Effector CD8-positive, alpha-beta T cell (primary cell): ENCODE data around the gene PHPT1.
"Not testable (repeated sequence)": the region's sequence is repeated elsewhere in the genome, so short reads cannot be mapped to it uniquely, and the experiment has no call there.

Source experiments
- DNase-seq: peaks from one replicate; lab custom pipeline; 2025; lab: John Stamatoyannopoulos, UW

The PHPT1 gene

DNA sequence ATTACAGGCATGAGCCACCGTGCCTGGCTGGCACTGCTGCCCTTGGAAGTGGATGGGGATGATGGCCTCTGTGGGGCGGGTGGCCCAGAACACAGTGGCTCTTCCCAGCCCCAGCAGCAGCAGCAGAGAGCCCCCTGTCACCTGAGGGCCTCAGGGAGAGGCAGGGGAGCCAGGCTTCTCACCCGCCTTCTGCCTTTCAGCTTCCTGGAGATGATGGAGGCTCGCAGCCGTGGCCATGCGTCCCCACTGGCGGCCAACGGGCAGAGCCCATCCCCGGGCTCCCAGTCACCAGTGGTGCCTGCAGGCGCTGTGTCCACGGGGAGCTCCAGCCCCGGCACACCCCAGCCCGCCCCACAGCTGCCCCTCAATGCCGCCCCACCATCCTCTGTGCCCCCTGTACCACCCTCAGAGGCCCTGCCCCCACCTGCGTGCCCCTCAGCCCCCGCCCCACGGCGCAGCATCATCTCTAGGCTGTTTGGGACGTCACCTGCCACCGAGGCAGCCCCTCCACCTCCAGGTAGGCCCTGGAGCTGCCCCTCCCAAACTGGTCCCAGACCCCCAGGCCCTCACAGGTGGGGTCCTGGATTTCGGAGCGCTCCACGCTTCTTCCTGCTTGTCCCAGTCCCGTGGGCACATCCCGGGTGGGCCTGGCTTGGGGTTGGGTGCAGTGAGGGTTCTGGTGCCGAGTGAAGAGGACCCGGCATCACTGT lies 11.9 kb upstream of the PHPT1 start:
- DNase-seq = no peak

DNA sequence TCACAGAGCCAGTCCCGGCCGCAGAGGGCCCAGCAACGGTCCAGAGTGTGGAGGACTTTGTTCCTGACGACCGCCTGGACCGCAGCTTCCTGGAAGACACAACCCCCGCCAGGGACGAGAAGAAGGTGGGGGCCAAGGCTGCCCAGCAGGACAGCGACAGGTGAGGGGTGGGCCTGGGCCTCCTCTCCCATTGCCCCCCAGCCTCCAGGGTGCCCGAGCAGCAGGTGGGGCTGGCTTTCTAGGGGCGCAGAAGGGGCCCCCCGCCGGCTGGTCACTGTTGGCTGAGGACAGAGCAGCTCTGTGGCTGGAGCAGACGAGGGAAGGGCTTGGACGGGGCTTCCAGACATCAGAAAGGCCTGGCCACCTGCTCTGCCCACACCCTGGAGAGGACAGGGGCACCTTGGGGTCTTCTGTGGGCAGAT lies 11.3 kb upstream of the PHPT1 start:
- DNase-seq = not testable (repeated sequence)

DNA sequence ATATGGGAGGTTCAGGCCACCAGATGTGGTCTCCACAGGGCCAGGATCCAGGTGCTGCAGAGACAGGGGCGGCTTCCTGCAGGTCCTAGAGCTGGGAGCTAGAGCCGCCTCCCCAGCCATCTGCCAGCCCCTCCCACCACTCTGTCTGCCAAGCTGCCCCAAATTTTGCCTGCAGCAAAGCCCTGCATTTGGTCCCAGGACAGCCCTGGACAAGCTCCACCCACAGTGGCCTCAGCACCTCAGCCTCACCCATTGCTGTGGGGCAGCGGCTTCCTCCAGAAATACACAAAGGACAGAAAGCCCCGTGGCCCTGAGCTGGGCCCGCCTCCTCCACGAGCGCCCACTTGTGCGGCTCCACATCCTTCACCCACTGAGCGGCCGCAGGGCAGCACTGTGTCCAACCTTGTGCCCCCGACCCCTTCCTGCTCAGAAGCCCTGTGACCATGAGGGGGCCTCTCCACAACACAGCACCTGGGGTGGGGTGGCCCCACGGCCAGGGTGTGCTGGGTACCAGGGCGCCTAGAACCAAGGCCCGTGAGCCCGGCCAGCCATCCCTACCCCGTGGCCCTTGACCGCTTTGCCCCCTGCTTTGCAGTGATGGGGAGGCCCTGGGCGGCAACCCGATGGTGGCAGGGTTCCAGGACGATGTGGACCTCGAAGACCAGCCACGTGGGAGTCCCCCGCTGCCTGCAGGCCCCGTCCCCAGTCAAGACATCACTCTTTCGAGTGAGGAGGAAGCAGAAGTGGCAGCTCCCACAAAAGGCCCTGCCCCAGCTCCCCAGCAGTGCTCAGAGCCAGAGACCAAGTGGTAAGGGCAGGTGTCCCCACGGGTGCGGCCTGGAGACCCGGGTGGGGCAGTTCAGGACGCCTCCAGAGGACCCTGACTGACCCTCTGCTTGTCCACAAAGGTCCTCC lies 10.6 kb upstream of the PHPT1 start:
- no peak for DNase-seq

DNA sequence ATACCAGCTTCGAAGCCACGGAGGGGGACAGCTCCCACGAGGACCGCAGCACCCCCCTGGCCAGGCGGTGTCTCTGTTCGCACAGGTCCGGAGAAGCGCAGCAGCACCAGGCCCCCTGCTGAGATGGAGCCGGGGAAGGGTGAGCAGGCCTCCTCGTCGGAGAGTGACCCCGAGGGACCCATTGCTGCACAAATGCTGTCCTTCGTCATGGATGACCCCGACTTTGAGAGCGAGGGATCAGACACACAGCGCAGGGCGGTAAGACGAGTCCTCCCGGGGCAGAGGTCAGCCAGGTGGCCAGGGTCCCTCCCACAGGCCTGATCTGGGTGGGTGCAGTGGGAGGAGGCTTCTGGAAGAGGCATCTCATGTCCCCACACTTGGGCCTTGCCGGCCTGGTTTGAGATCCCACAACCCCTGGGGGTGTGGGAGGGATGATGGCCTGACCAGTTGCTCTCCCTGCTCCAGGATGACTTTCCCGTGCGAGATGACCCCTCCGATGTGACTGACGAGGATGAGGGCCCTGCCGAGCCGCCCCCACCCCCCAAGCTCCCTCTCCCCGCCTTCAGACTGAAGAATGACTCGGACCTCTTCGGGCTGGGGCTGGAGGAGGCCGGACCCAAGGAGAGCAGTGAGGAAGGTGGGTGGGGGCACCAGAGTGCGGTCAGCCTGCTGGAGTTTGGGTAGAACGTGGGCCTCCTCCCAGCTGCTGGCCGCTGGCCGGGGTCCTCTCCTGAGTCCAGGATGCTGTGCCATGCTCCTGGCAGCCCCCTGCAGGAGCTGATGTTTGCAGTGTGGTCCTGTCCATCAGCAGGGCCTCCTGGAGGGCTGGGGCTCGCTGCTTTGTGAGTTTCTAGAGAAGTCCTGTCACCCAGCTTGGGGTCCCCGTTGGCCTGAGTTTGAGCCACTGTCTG lies 9.7 kb upstream of the PHPT1 start:
- DNase-seq = no peak

DNA sequence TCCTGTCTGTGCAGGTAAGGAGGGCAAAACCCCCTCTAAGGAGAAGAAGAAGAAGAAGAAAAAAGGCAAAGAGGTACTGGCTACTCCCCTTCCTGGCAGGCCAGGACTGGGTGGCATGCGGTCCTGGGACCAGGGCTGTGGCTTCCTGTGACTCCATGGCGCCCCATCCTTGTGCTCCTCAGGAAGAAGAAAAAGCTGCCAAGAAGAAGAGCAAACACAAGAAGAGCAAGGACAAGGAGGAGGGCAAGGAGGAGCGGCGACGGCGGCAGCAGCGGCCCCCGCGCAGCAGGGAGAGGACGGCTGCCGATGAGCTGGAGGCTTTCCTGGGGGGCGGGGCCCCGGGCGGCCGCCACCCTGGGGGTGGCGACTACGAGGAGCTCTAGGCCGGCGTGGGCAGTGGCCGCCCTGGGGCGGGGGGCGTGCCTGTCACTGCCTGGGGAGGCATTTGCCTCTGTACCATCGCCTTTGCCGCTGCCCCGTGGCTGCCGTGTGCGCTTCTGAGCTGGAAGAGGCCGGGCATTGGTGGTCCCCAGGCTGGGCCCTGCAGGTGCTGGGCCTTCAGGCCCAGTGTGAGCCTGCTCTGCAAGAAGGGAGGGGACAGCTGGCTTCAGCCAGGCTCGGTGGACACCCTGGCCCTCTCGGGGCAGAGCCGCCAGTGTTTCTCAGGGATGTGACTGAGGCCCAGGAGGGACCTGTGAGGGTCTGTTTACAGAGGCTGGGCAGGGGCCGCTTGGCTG lies 8.9 kb upstream of the PHPT1 start:
- DNase-seq = no peak

DNA sequence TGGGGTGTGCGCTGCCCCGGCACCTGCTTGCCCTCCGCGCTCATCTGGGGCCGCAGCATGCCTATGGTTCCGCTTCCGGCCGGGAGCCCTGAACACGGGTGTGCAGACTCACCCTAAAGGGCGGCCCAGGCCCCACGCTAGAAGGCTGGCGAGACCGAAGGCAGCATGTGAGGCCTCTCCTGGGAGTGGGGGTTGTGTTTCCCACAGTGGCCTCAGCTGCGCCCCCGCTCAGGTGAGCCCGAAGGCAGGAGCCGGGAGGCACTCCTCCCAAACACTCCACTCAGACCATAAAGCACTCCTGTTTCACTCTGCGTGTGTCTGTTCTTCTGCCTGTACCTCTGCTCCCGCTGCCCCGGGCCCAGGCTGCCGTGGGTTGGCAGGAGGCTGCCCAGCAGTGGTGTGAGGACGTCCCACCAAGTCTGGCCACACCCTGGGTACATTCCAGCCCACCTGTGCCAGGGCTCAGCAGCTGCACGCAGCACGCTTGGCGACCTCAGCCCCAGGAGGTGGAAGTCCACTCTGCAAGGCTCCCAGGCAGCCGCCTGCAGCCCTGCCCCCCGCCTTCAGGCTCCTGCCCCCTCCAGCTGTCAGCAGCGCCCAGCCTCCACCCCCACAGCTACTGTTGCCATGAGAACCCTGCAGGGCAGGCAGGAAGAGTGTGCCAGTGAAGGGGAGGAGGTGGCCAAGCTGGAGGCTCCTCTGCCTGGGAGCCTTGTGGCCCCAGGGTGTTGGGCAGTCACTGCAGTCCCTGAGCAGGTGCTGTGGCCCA lies 8.1 kb upstream of the PHPT1 start:
- DNase-seq = no peak

DNA sequence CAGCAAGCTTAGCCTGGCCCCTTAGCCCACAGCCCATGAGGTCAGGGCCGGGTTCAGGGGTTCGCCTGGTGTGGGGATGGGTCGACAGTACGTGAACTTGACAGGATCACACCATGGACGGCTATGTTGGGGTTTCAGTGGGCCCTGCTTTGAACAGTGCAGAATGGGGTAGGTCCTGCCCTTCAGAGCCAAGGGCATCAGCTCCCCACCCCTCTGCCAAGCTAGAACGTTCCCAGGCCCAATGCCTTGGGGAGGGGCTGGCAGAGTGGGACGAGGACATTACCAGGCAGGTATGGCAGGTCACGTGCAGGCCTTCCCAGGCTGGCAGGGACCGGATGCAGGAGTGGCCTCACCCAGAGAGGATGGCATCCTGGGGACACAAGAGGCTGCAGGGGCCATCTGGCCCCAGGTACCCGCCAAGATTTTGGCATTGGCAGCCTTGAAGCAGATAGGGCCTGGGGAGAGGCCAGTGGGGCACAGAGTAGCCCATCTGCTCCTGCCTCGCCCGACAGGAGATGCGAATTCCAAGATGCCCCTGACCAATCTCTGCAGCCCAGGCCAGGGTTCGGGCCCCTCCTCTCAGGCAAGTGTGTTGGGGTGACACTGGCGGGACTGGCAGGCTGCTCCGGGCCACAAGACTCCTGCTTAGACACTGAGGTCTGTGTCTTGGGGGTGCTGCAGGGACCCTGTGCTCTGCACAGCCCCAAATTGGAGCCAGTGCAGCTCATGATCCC lies 7.4 kb upstream of the PHPT1 start:
- not testable (repeated sequence) for DNase-seq

DNA sequence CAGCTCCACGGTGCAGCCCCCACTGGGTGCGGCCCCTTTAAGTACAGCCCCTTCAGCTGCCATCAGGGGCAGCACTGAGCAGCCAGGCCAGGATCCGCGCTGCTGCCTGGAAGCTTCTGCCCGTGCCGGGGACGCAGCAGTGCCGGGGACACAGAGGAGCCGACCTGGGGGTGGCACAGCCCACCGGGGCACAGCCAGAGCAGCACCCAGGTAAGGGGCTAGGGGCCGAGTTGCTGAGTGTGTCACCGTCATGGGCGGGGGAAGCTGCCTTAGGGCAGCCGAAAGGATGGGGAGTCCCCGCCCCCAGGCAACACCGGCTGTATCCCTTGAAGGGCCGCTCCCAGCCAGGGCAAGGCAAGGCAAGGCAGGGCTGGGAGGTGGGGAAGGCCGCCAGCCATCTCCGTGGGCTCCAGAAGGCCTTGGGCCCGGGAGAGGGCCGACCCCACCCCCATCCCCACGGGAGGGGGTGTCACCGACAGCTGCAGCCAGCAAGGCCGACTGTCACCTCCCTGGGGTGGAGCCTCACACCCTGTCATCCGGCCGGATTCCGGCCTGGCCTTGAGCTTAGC lies 6.7 kb upstream of the PHPT1 start, which contains the start of gene AJM1:
TSS of gene AJM1 (plus strand) at position 99 of the 569 bp plus-strand sequence. CDS start 1,937 bp downstream, outside the sequence.
- peak; percentile 63 for DNase-seq

DNA sequence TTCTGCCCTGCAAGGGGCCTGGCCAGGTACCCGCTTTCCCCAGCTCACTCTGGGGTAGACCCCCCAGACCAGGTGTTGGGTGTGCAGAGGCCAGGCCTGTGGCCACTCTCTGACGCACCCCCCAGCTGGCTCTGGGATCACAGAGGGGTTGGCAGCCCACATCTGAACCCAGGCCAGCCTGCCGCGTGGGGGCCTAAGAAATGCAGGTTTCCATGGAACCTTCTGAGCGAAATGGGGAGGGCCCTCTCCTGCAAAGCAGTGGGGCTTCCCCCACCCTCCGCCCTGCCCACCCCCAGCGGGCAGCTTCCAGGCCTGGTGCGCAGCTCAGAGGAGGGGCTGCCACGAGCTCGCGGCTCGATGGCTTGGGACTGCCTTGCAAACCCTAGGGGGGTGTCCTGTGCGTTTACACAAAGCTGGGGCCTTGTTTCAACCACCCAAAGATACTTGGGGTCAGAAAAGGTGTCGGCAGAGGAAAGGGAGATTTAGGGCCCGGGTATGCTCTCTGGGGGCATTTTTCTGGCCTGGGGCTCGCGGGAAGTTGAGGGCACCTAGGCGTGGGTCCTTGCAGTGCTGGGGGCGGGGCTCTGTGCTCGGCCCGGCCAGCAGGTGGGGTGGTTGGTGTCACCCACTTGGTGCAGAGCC lies 5.9 kb upstream of the PHPT1 start:
- DNase-seq = not testable (repeated sequence)

DNA sequence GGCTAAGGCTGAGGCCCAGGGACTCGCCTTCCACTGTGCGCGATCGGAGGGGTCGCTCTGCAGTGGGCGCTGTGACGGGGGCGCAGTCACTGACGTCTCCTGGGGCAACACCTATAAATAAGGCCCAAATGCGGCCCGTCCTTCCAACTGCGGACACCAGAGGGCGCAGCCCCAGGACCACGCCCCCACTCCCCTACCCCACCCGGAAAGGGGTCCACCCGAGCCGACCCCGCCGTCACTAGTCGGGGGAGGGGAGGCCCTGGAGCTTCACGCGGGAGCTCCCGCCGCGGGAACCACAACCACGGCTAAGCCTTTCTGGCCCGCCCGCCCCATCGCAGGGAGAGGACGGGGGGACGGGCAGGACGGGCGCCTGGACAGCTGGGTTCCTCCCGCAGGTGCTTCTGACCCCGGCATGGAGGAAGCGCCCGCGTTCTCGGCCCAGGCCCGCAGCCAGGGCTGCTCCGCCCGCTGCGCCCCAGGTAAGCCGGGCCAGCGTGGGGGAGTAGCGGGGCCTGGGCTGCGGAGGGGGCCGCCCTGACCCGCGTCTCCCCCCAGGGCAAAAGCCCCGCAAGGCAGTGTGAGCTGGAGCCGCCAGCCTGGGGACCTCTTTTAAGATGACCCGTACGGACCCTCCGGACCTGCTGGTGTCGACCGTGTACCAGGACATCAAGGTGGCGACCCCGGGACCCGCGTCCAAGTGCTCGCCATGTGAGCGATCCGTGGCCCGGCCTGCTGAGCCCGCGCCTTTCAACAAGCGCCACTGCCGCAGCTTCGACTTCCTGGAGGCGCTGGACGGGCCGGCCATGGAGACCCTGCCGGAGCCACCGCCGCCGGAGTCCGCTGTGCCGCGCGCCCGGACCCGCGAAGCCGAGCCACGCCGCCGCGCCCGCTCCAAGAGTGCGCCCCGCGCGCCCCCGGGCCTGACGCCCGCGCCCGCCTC lies 5.1 kb upstream of the PHPT1 start:
- peak; percentile 30 for DNase-seq

DNA sequence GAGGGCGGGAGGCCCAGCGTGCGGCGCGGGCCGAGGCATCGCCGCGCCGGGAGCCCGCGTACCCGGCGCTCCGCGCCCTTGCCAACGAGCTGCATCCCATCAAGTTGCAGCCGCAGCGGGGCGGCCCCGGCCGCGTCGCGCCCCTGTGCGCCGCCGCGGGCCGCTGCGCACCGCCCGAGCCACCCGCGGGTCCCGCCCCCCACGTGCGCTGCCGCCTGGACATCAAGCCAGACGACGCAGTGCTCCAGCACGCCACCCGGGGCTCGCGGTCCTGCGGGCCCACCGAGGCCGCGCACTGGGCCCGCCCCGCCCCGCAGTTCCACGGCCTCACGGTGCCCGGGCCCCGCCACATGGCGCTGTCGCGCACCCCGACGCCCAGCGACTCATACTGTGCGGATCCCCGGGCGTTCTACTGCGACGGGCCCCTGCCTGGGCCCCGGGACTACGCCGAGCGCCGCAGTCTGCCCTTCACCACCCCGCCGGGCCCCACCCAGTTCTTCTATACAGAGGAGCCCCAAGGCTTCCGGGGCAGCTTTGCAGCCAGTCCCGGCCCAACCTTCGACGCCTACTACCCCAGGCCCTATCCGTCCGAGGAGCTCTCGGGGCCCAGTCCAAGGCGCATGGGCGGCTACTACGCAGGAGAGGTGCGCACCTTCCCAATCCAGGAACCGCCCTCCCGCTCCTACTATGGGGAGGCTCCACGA lies 4.3 kb upstream of the PHPT1 start:
- DNase-seq = no peak

DNA sequence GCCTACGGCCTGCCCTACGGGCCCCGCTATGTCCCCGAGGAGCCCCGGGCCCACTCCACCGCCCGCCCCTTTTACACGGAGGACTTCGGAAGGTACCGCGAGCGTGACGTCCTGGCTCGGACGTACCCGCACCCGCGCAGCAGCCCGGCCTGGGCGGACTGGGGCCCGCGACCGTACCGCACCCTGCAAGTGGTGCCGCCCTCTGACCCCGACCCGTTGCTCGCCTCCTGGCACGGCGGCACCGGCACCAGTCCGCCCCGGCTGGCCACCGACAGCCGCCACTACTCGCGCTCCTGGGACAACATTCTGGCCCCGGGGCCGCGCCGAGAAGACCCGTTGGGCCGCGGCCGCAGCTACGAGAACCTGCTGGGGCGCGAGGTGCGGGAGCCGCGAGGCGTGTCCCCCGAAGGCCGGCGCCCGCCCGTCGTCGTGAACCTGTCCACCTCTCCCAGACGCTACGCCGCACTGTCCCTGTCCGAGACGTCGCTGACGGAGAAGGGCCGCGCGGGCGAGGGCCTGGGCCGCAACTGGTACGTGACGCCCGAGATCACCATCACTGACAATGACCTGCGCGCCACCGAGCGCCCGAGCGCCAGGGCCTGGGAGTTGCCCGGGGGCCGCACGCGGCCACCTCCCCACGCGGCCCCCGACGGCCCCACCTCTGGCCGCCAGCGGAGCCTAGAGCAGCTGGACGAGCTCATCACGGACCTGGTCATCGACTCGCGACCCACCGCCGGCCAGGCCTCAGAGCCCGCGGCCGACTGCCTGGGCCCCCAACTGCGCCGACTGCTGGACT lies 3.5 kb upstream of the PHPT1 start:
- no peak for DNase-seq

DNA sequence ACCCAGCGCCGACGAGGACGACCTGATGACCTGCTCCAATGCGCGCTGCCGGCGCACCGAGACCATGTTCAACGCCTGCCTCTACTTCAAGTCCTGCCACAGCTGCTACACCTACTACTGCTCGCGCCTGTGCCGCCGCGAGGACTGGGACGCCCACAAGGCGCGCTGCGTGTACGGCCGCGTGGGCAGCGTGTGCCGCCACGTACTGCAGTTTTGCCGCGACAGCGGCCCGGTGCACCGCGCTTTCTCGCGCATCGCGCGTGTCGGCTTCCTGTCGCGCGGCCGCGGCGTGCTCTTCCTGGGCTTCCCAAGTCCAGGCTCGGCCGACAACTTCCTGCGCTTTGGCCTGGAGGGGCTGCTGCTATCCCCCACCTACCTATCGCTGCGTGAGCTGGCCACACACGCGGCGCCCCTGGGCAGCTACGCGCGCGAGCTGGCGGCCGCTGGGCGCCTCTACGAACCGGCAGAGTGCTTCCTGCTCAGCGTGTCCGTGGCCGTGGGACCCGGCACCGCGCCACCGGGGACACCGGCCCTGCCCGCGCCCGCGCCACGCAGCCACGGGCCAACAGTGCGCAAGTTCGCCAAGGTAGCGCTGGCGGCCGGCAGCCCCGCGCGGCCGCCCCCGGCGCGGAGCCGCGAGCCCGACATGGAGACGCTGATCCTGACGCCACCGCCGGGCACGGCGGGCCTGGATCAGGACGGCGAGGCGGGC lies 2.7 kb upstream of the PHPT1 start:
- no peak for DNase-seq

DNA sequence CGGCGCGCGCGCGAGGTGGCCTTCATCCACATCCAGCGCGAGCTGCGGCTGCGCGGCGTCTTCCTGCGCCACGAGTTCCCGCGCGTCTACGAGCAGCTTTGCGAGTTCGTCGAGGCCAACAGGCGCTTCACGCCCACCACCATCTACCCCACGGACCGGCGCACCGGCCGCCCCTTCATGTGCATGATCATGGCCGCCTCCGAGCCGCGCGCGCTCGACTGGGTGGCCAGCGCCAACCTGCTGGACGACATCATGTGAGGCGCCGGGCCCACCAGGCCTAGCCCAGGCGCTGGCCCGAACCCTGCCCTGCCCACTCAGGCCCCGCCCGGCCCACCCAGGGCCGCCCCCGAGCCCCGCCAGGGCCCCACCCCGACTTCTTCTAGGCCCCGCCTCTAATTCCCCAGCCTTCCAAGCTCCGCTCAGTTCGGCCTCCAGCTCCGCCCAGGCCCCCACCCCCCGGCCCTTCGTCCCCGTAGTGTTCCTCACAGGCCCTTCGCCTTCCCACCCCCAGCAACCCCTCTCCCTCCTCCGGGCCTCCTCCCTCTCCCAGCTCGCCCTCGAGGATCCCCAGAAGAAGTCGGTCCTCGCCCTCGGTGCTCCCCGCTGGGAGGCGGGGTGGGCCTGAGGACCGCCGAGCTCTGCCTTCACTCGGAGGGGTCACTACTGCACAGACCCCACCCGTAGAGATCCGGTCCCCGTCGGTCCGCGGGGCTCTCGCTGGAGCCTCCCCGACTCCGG lies 2.0 kb upstream of the PHPT1 start:
- DNase-seq = no peak

DNA sequence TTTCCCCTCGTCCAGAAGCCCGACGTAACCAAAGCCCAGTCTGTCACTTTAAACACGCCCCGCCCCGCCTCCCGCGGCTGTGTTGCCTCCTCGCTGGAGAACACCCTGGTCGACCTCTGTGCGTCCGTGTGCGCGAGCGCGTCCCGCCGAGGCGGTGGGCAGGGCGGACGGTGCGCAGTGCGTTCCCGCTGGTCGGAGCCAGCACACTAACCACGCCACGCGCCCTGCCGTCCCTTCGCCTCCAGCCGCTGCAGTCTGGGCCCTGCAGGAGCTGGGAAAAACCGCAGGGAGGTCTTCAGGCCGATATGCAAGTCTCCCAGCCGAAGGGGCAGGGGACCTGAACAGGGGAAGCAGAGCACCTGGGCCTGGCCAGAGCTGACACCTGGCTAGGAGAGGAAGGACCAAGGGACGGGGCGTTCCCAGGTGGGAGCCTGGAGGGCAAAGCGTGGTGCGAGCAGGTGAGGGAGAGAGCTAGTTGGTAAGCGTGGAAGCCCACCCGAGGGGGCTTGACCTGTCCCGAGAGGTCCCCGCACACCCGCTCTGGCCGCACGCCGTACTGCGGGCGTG lies 1.3 kb upstream of the PHPT1 start:
- DNase-seq = peak; percentile 26
